Measurements from ENCODE around the gene DRC7.

DRC7 gene

GRCh38 chr16:57753448-57754353 is 59.1 kb downstream of the DRC7 start:
- TF ChIP-seq GATA3 (IDR thresholded peaks at IDR 0.05; ENCODE audit: low read depth, low read length) (no peak), GATA2 (IDR thresholded peaks at IDR 0.05; ENCODE audit: low read depth, low read length) (no peak)

GRCh38 chr16:57754354-57755060 is 59.9 kb downstream of the DRC7 start:
- no peak for TF ChIP-seq GATA2 (IDR thresholded peaks at IDR 0.05; ENCODE audit: low read depth, low read length)

GRCh38 chr16:57755061-57755684 is 60.6 kb downstream of the DRC7 start:
- no peak for TF ChIP-seq GATA2 (IDR thresholded peaks at IDR 0.05; ENCODE audit: low read depth, low read length)
- TF ChIP-seq GATA3 (IDR thresholded peaks at IDR 0.05; ENCODE audit: low read depth, low read length): no peak

- TF ChIP-seq GATA3 (IDR thresholded peaks at IDR 0.05; ENCODE audit: low read depth, low read length): no peak
- TF ChIP-seq GATA2 (IDR thresholded peaks at IDR 0.05; ENCODE audit: low read depth, low read length): no peak
Measured at GRCh38 chr16:57755726-57756423, 61.3 kb downstream of the DRC7 start.

GRCh38 chr16:57756424-57757325 is 62.1 kb downstream of the DRC7 start:
- TF ChIP-seq GATA3 (IDR thresholded peaks at IDR 0.05; ENCODE audit: low read depth, low read length) (no peak), GATA2 (IDR thresholded peaks at IDR 0.05; ENCODE audit: low read depth, low read length) (no peak)

- TF ChIP-seq GATA2 (IDR thresholded peaks at IDR 0.05; ENCODE audit: low read depth, low read length) (no peak), GATA3 (IDR thresholded peaks at IDR 0.05; ENCODE audit: low read depth, low read length) (no peak)
Measured at GRCh38 chr16:57757326-57757786, 62.8 kb downstream of the DRC7 start.

- TF ChIP-seq GATA3 (IDR thresholded peaks at IDR 0.05; ENCODE audit: low read depth, low read length): no peak
- TF ChIP-seq GATA2 (IDR thresholded peaks at IDR 0.05; ENCODE audit: low read depth, low read length): no peak
Measured at GRCh38 chr16:57757883-57758282, 63.3 kb downstream of the DRC7 start.

GRCh38 chr16:57758331-57759117 is 63.9 kb downstream of the DRC7 start:
- TF ChIP-seq GATA3 (IDR thresholded peaks at IDR 0.05; ENCODE audit: low read depth, low read length) (no peak), GATA2 (IDR thresholded peaks at IDR 0.05; ENCODE audit: low read depth, low read length) (no peak)

GRCh38 chr16:57759131-57759530 is 64.5 kb downstream of the DRC7 start:
- TF ChIP-seq GATA3 (IDR thresholded peaks at IDR 0.05; ENCODE audit: low read depth, low read length) (no peak), GATA2 (IDR thresholded peaks at IDR 0.05; ENCODE audit: low read depth, low read length) (no peak)

GRCh38 chr16:57759541-57760356 is 65.1 kb downstream of the DRC7 start:
- TF ChIP-seq GATA2 (IDR thresholded peaks at IDR 0.05; ENCODE audit: low read depth, low read length): no peak
- TF ChIP-seq GATA3 (IDR thresholded peaks at IDR 0.05; ENCODE audit: low read depth, low read length): no peak

GRCh38 chr16:57760357-57761160 is 66.0 kb downstream of the DRC7 start:
- TF ChIP-seq GATA2 (IDR thresholded peaks at IDR 0.05; ENCODE audit: low read depth, low read length): no peak
- TF ChIP-seq GATA3 (IDR thresholded peaks at IDR 0.05; ENCODE audit: low read depth, low read length): no peak

Data from SH-SY5Y (cell line).